IMR-90 (cell line): ENCODE data around the gene CNGB1. TPM values are rescaled to one million over a fixed set of nuclear protein-coding genes. Genes with fewer than 3 reads are reported as not detected.

Experiments used
- ATAC-seq: fragments of 200-7000 bp; cut with Tn5 transposase; 2 replicates; pipeline ENCODE4 v1.9.1; 2020; ENCODE audit warnings: low read depth, mild to moderate bottlenecking, moderate library complexity
- BruUV-seq: library from RNA; stranded (reverse); fragments of 400-500 nt; replicated peaks from 2 replicates; lab custom pipeline; 2021; lab: Mats Ljungman, UMichigan
- CTCF ChIA-PET: fragments of 300-600 bp; formaldehyde crosslinking; extraction: SDS; loops from one replicate; lab custom pipeline; 2021; ENCODE audit warnings: antibody characterized with exemption; lab: Yijun Ruan, JAX
- POLR2A ChIA-PET: fragments of 300-600 bp; sonication (Branson Sonifier 250); formaldehyde crosslinking; loops from one replicate; lab custom pipeline; 2022; ENCODE audit warnings: antibody characterized with exemption; ENCODE audit not compliant: unreplicated experiment; lab: Charles Lee
- DNase-seq: peaks from one replicate; pipeline ENCODE4 v3.0.0; 2013
- H2AFZ ChIP-seq: replicated peaks from 2 replicates; pipeline ENCODE3; 2013; ENCODE audit warnings: low read length, mild to moderate bottlenecking; ENCODE audit not compliant: poor library complexity
- H2AK5ac ChIP-seq: 2 replicates; pipeline ENCODE4 v1.6.1; 2013; ENCODE audit warnings: low read depth, low read length, inconsistent platforms
- H2AK9ac ChIP-seq: replicated peaks from 2 replicates; pipeline ENCODE3; 2013; ENCODE audit warnings: mild to moderate bottlenecking, low read depth, low read length, moderate library complexity; ENCODE audit not compliant: poor library complexity
- H2BK120ac ChIP-seq: 2 replicates; pipeline ENCODE4 v1.6.1; 2013; ENCODE audit warnings: low read depth, low read length, inconsistent platforms
- H2BK15ac ChIP-seq: 3 replicates; pipeline ENCODE4 v1.6.1; 2013; ENCODE audit warnings: low read depth, low read length, inconsistent platforms
- H2BK20ac ChIP-seq: 2 replicates; pipeline ENCODE4 v1.6.1; 2013; ENCODE audit warnings: low read depth, mild to moderate bottlenecking, inconsistent platforms, low read length, moderate library complexity
- H2BK5ac ChIP-seq: 2 replicates; pipeline ENCODE4 v1.6.1; 2013; ENCODE audit warnings: mild to moderate bottlenecking, low read depth, low read length, inconsistent platforms; ENCODE audit not compliant: poor library complexity, severe bottlenecking
- H3K14ac ChIP-seq: replicated peaks from 2 replicates; pipeline ENCODE4 v1.6.1; 2013; ENCODE audit warnings: low read depth, low read length, inconsistent platforms
- H3K18ac ChIP-seq: 2 replicates; pipeline ENCODE4 v1.6.1; 2013; ENCODE audit warnings: low read depth, low read length, control low read depth
- H3K23ac ChIP-seq: 2 replicates; pipeline ENCODE4 v1.6.1; 2013; ENCODE audit warnings: low read depth, low read length, inconsistent platforms
- H3K27ac ChIP-seq: 2 replicates; pipeline ENCODE4 v1.5.1; 2013; ENCODE audit warnings: mild to moderate bottlenecking, control low read depth, low read length; ENCODE audit not compliant: insufficient read depth
- H3K27me3 ChIP-seq: 2 replicates; pipeline ENCODE4 v1.6.1; 2013; ENCODE audit warnings: low read length; ENCODE audit not compliant: control insufficient read depth, insufficient read depth
- H3K36me3 ChIP-seq: 2 replicates; pipeline ENCODE4 v1.6.1; 2013; ENCODE audit warnings: low read length, mixed read lengths; ENCODE audit not compliant: control insufficient read depth, insufficient read depth
- H3K4ac ChIP-seq: 2 replicates; pipeline ENCODE4 v1.6.1; 2013; ENCODE audit warnings: low read depth, low read length, inconsistent platforms
- H3K4me1 ChIP-seq: 2 replicates; pipeline ENCODE4 v1.6.1; 2013; ENCODE audit warnings: low read length, mixed read lengths; ENCODE audit not compliant: control insufficient read depth, insufficient read depth
- H3K4me2 ChIP-seq: 2 replicates; pipeline ENCODE4 v1.6.1; 2013; ENCODE audit warnings: low read depth, mild to moderate bottlenecking, control low read depth, low read length, moderate library complexity
- H3K4me3 ChIP-seq: 2 replicates; pipeline ENCODE4 v1.5.1; 2013; ENCODE audit warnings: low read depth, mild to moderate bottlenecking, control low read depth, low read length, moderate library complexity; ENCODE audit not compliant: insufficient read depth
- H3K56ac ChIP-seq: 2 replicates; pipeline ENCODE4 v1.6.1; 2013; ENCODE audit warnings: low read length, inconsistent platforms; ENCODE audit not compliant: insufficient read depth; ENCODE audit errors: extremely low read depth
- H3K79me1 ChIP-seq, 2 experiments: 2 replicates each; pipeline ENCODE4 v1.6.1; 2013; ENCODE audit warnings: low read length in 2 of 2, inconsistent platforms in 1 of 2, low read depth in 1 of 2
- H3K9ac ChIP-seq: 2 replicates; pipeline ENCODE4 v1.6.1; 2013; ENCODE audit warnings: low read depth, low read length, control low read depth
- H3K9me1 ChIP-seq: 2 replicates; pipeline ENCODE4 v1.6.1; 2013; ENCODE audit warnings: low read length, inconsistent platforms; ENCODE audit not compliant: insufficient read depth
- H3K9me3 ChIP-seq: 2 replicates; pipeline ENCODE4 v1.6.1; 2013; ENCODE audit warnings: low read length; ENCODE audit not compliant: control insufficient read depth, insufficient read depth
- H4K20me1 ChIP-seq: 2 replicates; pipeline ENCODE4 v1.6.1; 2013; ENCODE audit warnings: low read length, inconsistent platforms; ENCODE audit not compliant: insufficient read depth
- H4K5ac ChIP-seq: 2 replicates; pipeline ENCODE4 v1.6.1; 2013; ENCODE audit warnings: mild to moderate bottlenecking, low read depth, low read length, control low read depth
- H4K8ac ChIP-seq, 2 experiments: 2 replicates each; pipeline ENCODE4 v1.6.1; 2013; ENCODE audit warnings: low read depth in 2 of 2, low read length in 2 of 2, control low read depth in 1 of 2, inconsistent platforms in 1 of 2
- H4K91ac ChIP-seq: 2 replicates; pipeline ENCODE4 v1.6.1; 2013; ENCODE audit warnings: low read depth, low read length, inconsistent platforms; ENCODE audit not compliant: insufficient read depth
- BHLHE40 ChIP-seq: fragments of 150-350 bp; IDR thresholded peaks from 2 replicates; pipeline ENCODE4 v1.6.1; 2016; ENCODE audit warnings: mild to moderate bottlenecking, low read depth, low read length
- CEBPB ChIP-seq: IDR thresholded peaks from 2 replicates; pipeline ENCODE4 v1.6.1; 2012; ENCODE audit warnings: low read depth, low read length, improper control_type of control experiment
- CHD1 ChIP-seq: IDR thresholded peaks from 2 replicates; pipeline ENCODE4 v1.6.1; 2012; ENCODE audit warnings: low read depth, low read length, improper control_type of control experiment
- CTCF ChIP-seq: conservative IDR thresholded peaks from 2 replicates; pipeline ENCODE4 v1.5.1; 2012; ENCODE audit warnings: mild to moderate bottlenecking, low read depth, low read length, improper control_type of control experiment
- ELK1 ChIP-seq: fragments of 150-350 bp; IDR thresholded peaks from 2 replicates; pipeline ENCODE4 v1.6.1; 2016; ENCODE audit warnings: low read depth, mild to moderate bottlenecking, low read length, moderate library complexity, borderline replicate concordance
- FOS ChIP-seq: fragments of 150-350 bp; IDR thresholded peaks from 2 replicates; pipeline ENCODE4 v1.6.1; 2016; ENCODE audit warnings: low read depth, low read length
- MAFK ChIP-seq: IDR thresholded peaks from 2 replicates; pipeline ENCODE4 v1.6.1; 2012; ENCODE audit warnings: low read depth, low read length, improper control_type of control experiment
- MAZ ChIP-seq: IDR thresholded peaks from 2 replicates; pipeline ENCODE4 v1.6.1; 2012; ENCODE audit warnings: low read depth, mild to moderate bottlenecking, low read length, improper control_type of control experiment, moderate library complexity, borderline replicate concordance
- MXI1 ChIP-seq: IDR thresholded peaks from 2 replicates; pipeline ENCODE4 v1.6.1; 2012; ENCODE audit warnings: low read depth, mild to moderate bottlenecking, low read length, moderate library complexity, borderline replicate concordance
- NFE2L2 ChIP-seq: fragments of 150-350 bp; IDR thresholded peaks from 2 replicates; pipeline ENCODE4 v1.6.1; 2016; ENCODE audit warnings: low read depth, mild to moderate bottlenecking, low read length
- POLR2A ChIP-seq: IDR thresholded peaks from 2 replicates; pipeline ENCODE4 v1.6.1; 2012; ENCODE audit warnings: mild to moderate bottlenecking, low read depth, low read length
- RAD21 ChIP-seq: IDR thresholded peaks from 2 replicates; pipeline ENCODE4 v1.6.1; 2012; ENCODE audit warnings: low read length, improper control_type of control experiment
- RCOR1 ChIP-seq: IDR thresholded peaks from 2 replicates; pipeline ENCODE4 v1.6.1; 2012; ENCODE audit warnings: mild to moderate bottlenecking, low read length, improper control_type of control experiment; ENCODE audit not compliant: insufficient replicate concordance
- RFX5 ChIP-seq: IDR thresholded peaks from 2 replicates; pipeline ENCODE4 v1.8.0; 2012; ENCODE audit warnings: low read depth, mild to moderate bottlenecking, low read length, moderate library complexity
- SMC3 ChIP-seq: fragments of 150-350 bp; IDR thresholded peaks from 2 replicates; pipeline ENCODE4 v1.6.1; 2016; ENCODE audit warnings: low read depth, mild to moderate bottlenecking, antibody characterized with exemption, low read length, moderate library complexity
- USF2 ChIP-seq: fragments of 150-350 bp; IDR thresholded peaks from 2 replicates; pipeline ENCODE4 v1.6.1; 2017; ENCODE audit warnings: mild to moderate bottlenecking, antibody characterized with exemption, low read length, low read depth
- WGBS, 2 experiments: methylation state at CpG; one replicate each; pipeline versions ENCODE4 v1.1.5 to v1.1.7; 2013; ENCODE audit warnings: missing lambda C conversion rate in 2 of 2; ENCODE audit not compliant: insufficient read length in 1 of 2; ENCODE audit errors: extremely low coverage in 2 of 2; 5-methylcytosine and 5-hydroxymethylcytosine counted together
- dilution Hi-C: fragments of 300-500 bp; cut with HindIII; formaldehyde crosslinking; loops from one replicate; pipeline ENCODE4 v1.14.3; 2018; ENCODE audit warnings: low sequenced_read_pairs; ENCODE audit not compliant: unreplicated experiment
- in situ Hi-C: fragments of 300-500 bp; cut with MboI; formaldehyde crosslinking; loops from 3 replicates; pipeline ENCODE4 v1.14.3; 2019; ENCODE audit warnings: low sequenced_read_pairs, inconsistent platforms, mixed read lengths
- intact Hi-C: fragments of 100-400 bp; cut with micrococcal nuclease; formaldehyde crosslinking; loops from 2 replicates; pipeline ENCODE4 v1.10.0; 2022
- polyA plus RNA-seq, 3 experiments: library from polyadenylated mRNA; depleted of rRNA; stranded (reverse); fragments of >200 nt; gene quantifications; 2 replicates each; pipeline ENCODE4 v1.2.3, GENCODE V29; 2012; ENCODE audit warnings: low replicate concordance in 1 of 3
- total RNA-seq: library from RNA; depleted of rRNA; stranded (reverse); fragments of >200 nt; gene quantifications from 2 replicates; pipeline ENCODE4 v1.2.3, GENCODE V29; 2012

The CNGB1 gene
- total and polyA plus RNA-seq, 2 of the 4 experiments (the other 2 are of a cell fraction) = not detected

GRCh38 chr16:57846078-57846697 is 124.7 kb downstream of the CNGB1 start:
- ATAC-seq = no peak
- H3K14ac ChIP-seq = no peak overlapping the region
- H3K4me1 ChIP-seq = peaks cover 7% of the 10 kb centered on the region; the same call in 1 of the 2 replicates
- 20% methylated on average over 1 of the region's 9 CpGs; no CpG with 5 or more reads in 1 of the 2 experiments for WGBS, 2 experiments
- H2BK15ac ChIP-seq = no peak overlapping the region
- ChIA-PET POLR2A (no interaction called here), CTCF (no interaction called here)
- H4K91ac ChIP-seq = no peak overlapping the region
- no peaks in the 10 kb centered on the region for H3K79me1 ChIP-seq
- H2BK20ac ChIP-seq = no peak overlapping the region
- no peak for DNase-seq
- dilution Hi-C loops (no loop called here), intact Hi-C loops (no loop called here), in situ Hi-C loops (no loop called here)
- no peak overlapping the region for H3K4me2 ChIP-seq
- no peak overlapping the region for H4K8ac ChIP-seq
- H2BK120ac ChIP-seq = no peak overlapping the region
- H3K9me3 ChIP-seq = no peaks in the 10 kb centered on the region
- TF ChIP-seq SMC3 (no peak), CTCF (no peak), CHD1 (no peak), FOS (no peak), MAFK (no peak), MXI1 (no peak), RCOR1 (no peak), MAZ (no peak), CEBPB (no peak), POLR2A (no peak), RAD21 (no peak), ELK1 (no peak), USF2 (no peak), BHLHE40 (no peak), NFE2L2 (no peak), RFX5 (no peak)
- H3K18ac ChIP-seq = no peak overlapping the region
- H2AK9ac ChIP-seq = no peak overlapping the region
- H4K5ac ChIP-seq = no peak overlapping the region
- BruUV-seq = no TSS peak
- no peak overlapping the region for H3K56ac ChIP-seq
- no peak overlapping the region for H2AFZ ChIP-seq
- no peak overlapping the region for H2AK5ac ChIP-seq
- no peak overlapping the region for H3K4ac ChIP-seq
- no peaks in the 10 kb centered on the region for H4K20me1 ChIP-seq
- no peak overlapping the region for H3K9ac ChIP-seq
- H3K9me1 ChIP-seq = no peaks in the 10 kb centered on the region
- H2BK5ac ChIP-seq = no peak overlapping the region
- H3K23ac ChIP-seq = no peak overlapping the region
- H3K4me3 ChIP-seq = no peak overlapping the region
- H3K27me3 ChIP-seq = peaks cover 20% of the 10 kb centered on the region
- no peaks in the 10 kb centered on the region for H3K36me3 ChIP-seq
- H3K27ac ChIP-seq = no peak overlapping the region
